ENCODE measurements around the gene TGFB2. TPM values are rescaled to one million over a fixed set of nuclear protein-coding genes. Genes with fewer than 3 reads are reported as not detected.

Gene TGFB2
- total and polyA plus RNA-seq, 8 donors, result 0.35 to 13.6 (median 2.3) TPM; not detected in 1

DNA sequence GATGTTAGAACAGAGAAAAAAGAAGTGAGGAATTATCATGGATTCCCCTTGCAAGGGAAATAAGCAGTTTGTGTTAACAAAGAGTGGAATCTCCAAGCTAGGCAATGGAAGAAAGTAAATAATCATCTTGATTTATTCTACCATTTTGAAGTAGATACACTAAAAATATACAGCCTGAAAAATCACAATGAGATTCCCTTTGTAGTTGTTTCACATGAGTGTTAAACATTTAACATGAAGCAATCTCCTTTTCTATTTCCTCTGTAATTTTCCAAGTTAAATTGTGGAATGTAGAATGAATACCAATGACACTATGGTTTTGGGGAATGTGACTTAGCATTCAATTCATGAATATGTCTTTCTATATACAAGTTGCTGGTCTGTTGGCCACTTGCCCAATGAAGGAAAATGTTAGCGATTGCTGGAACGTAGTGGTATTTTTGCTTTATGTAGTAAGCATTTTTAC, 5.7 kb downstream of the TGFB2 start:
- TF ChIP-seq EP300 (IDR thresholded peaks at IDR 0.05) (no peak), POLR2A (IDR thresholded peaks at IDR 0.05) (no peak), POLR2AphosphoS5 (IDR thresholded peaks at IDR 0.05) (no peak)
- TF ChIP-seq, protein P1, sequence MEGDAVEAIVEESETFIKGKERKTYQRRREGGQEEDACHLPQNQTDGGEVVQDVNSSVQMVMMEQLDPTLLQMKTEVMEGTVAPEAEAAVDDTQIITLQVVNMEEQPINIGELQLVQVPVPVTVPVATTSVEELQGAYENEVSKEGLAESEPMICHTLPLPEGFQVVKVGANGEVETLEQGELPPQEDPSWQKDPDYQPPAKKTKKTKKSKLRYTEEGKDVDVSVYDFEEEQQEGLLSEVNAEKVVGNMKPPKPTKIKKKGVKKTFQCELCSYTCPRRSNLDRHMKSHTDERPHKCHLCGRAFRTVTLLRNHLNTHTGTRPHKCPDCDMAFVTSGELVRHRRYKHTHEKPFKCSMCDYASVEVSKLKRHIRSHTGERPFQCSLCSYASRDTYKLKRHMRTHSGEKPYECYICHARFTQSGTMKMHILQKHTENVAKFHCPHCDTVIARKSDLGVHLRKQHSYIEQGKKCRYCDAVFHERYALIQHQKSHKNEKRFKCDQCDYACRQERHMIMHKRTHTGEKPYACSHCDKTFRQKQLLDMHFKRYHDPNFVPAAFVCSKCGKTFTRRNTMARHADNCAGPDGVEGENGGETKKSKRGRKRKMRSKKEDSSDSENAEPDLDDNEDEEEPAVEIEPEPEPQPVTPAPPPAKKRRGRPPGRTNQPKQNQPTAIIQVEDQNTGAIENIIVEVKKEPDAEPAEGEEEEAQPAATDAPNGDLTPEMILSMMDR (IDR thresholded peaks at IDR 0.05), result no peak
- peaks cover 0 to 9% (median 6%) of the 10 kb centered on the region in 3 donors for H3K27me3 ChIP-seq
- peaks cover 0 to 53% (median 30%) of the 10 kb centered on the region in 4 donors for H3K4me1 ChIP-seq
- no peaks in the 10 kb centered on the region for H3K36me3 ChIP-seq
- peak overlapping the region in 4 of 5 donors; percentile 62 to 89 (median 75) for H3K27ac ChIP-seq
- H3K9me3 ChIP-seq, result no peaks in the 10 kb centered on the region
- peak overlapping the region in 3 of 4 donors; percentile 7 to 31 (median 14) for H3K4me3 ChIP-seq
- DNase-seq, result peak in 1 of 2 donors; percentile 73
- intact Hi-C loops (cut with DNase I; ENCODE audit: low total_unique reads), result no loop called here
- WGBS, 5 donors, result 39 to 75% (median 63%) methylated on average over 2 of the region's 2 CpGs

DNA sequence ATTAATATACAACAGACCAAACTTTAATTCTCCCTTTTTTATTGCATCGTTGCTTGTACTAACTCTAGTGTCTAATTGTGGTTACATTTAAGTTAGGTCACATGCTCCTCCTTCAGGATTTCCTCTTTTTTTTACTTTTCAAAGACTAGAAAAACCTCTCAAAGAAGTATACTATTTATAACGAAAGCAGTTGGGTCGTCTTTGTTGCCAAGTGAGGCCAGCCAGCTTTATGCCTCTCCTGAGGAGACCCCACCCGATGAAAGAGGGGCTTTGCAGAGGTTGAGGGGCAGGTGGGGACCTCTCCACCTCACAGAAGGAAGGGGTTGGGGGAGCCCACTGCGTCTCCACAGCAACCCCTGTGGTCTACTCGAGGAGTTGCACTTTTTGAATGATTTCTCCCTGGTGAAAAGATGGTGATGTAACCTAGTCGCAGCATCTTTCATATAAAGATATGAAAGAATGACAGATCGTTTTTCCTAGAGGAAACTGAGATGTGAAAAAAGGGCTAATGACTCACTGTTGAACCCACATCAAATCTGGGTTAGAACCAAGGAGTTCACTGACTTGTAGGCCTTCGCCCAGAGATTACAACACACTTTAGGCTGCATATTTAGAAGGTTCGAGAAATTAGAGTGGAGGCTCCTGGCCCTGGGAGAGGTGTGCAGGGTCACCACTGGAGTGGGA, 6.4 kb downstream of the TGFB2 start:
- peak overlapping the region in 3 of 4 donors; percentile 7 to 31 (median 14) for H3K4me3 ChIP-seq
- TF ChIP-seq POLR2AphosphoS5 (IDR thresholded peaks at IDR 0.05), result no peak
- no peak for TF ChIP-seq EP300 (IDR thresholded peaks at IDR 0.05)
- no peak for TF ChIP-seq POLR2A (IDR thresholded peaks at IDR 0.05)
- TF ChIP-seq, protein P1 (IDR thresholded peaks at IDR 0.05), result peak in 2 of 7 experiments; percentile 7 to 29
- WGBS, 5 donors, result 37 to 50% (median 48%) methylated on average over 10 of the region's 10 CpGs
- peak in 1 of 2 donors; percentile 60 for DNase-seq
- H3K36me3 ChIP-seq, result no peaks in the 10 kb centered on the region
- H3K27me3 ChIP-seq, result peaks cover 0 to 4% (median 2%) of the 10 kb centered on the region in 3 donors
- peaks cover 0 to 47% (median 23%) of the 10 kb centered on the region in 4 donors for H3K4me1 ChIP-seq
- peak overlapping the region in 4 of 5 donors; percentile 62 to 89 (median 75) for H3K27ac ChIP-seq
- H3K9me3 ChIP-seq, result no peaks in the 10 kb centered on the region
- intact Hi-C loops (cut with DNase I; ENCODE audit: low total_unique reads), result no loop called here

DNA sequence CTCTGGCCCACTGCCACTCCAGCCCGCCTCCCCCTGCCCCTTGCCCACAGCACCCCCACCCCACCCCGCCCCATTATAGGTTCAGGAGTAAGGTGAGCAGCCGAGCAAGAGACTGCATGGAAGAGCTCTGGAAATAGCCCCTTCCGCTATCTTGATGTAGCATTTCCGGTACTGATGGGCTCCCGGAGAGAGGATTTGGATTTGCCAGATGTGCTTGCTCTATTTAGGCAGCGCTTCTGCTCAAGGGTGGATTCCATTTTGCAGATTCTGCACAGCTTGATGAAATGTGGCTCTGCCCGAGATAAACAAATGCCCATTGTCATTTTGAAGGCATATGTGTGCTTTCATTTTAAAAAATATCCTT, 6.9 kb downstream of the TGFB2 start:
- Histone ChIP-seq H3K27ac (peak overlapping the region in 4 of 5 donors; percentile 62 to 89 (median 75)), H3K27me3 (no peaks in the 10 kb centered on the region), H3K9me3 (no peaks in the 10 kb centered on the region), H3K4me3 (no peak overlapping the region), H3K4me1 (peaks cover 0 to 42% (median 19%) of the 10 kb centered on the region in 4 donors), H3K36me3 (no peaks in the 10 kb centered on the region)
- WGBS, 5 donors, result 82 to 93% (median 85%) methylated on average over 8 of the region's 8 CpGs
- no peak for DNase-seq
- no peak for TF ChIP-seq POLR2A (IDR thresholded peaks at IDR 0.05)
- intact Hi-C loops (cut with DNase I; ENCODE audit: low total_unique reads), result no loop called here

DNA sequence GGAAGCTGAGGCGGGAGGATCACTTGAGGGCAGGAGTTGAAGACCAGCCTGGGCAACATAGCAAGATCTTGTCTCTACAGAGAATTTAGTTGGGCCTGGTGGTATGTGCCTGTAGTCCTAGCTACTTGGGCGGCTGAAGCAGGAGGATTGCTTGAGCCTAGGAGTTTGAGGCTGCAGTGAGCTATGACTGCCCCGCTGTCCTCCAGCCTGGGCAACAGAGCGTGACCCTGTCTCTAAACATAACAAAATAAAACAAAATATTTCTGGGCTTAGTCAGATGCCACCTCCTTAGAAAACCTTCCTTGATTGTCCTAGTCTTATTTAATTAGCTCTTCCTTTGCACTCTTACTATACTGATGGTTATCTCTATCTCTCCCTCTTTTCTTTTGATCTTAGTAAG, 8.5 kb downstream of the TGFB2 start:
- no peak overlapping the region for H3K27ac ChIP-seq
- no peak overlapping the region for H3K4me3 ChIP-seq
- H3K9me3 ChIP-seq, result no peaks in the 10 kb centered on the region
- peaks cover 0 to 35% (median 5%) of the 10 kb centered on the region in 4 donors for H3K4me1 ChIP-seq
- TF ChIP-seq, protein P1 (IDR thresholded peaks at IDR 0.05), result no peak
- no peak for TF ChIP-seq EP300 (IDR thresholded peaks at IDR 0.05)
- TF ChIP-seq POLR2AphosphoS5 (IDR thresholded peaks at IDR 0.05), result no peak
- no peak for TF ChIP-seq POLR2A (IDR thresholded peaks at IDR 0.05)
- intact Hi-C loops (cut with DNase I; ENCODE audit: low total_unique reads), result no loop called here
- no peaks in the 10 kb centered on the region for H3K27me3 ChIP-seq
- DNase-seq, result no peak
- 85 to 97% (median 96%) methylated on average over 4 of the region's 4 CpGs for WGBS, 5 donors
- H3K36me3 ChIP-seq, result no peaks in the 10 kb centered on the region

DNA sequence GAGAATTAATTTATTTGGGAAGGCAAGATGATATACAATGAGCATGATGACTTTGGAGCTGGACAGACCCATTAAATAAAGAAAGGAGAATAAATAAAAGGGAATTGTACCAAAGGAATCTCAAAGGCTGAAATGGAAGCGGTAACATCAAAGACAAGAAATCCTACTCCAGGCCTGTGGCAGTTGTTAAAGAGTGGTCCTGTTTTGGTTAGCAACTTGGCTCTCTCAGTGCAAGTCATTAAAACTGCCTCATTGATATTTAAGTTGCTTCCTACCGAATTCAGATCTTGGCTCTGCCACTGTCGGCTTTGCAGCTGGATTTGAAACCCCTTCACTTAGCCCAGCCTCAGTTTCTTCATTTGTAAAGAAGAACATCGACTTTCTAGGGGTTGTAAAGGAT, 10.1 kb downstream of the TGFB2 start:
- Histone ChIP-seq H3K4me1 (peaks cover 0 to 25% (median 0%) of the 10 kb centered on the region in 4 donors), H3K4me3 (no peak overlapping the region), H3K27me3 (no peaks in the 10 kb centered on the region), H3K36me3 (no peaks in the 10 kb centered on the region), H3K27ac (no peak overlapping the region), H3K9me3 (no peaks in the 10 kb centered on the region)
- intact Hi-C loops (cut with DNase I; ENCODE audit: low total_unique reads), result no loop called here
- TF ChIP-seq POLR2AphosphoS5 (IDR thresholded peaks at IDR 0.05) (no peak), EP300 (IDR thresholded peaks at IDR 0.05) (no peak), POLR2A (IDR thresholded peaks at IDR 0.05) (no peak)
- TF ChIP-seq, protein P1 (IDR thresholded peaks at IDR 0.05), result no peak
- WGBS, 5 donors, result 73 to 85% (median 80%) methylated on average over 4 of the region's 4 CpGs
- DNase-seq, result no peak

Data from stomach (tissue), 9 donors.